B cell (primary cell): ENCODE data around the gene ENDOV.

Source experiments
- CTCF ChIP-seq: fragments of 200-600 bp; IDR thresholded peaks from one replicate; pipeline ENCODE4 v1.8.0; 2022; ENCODE audit warnings: antibody characterized with exemption, mild to moderate bottlenecking
- EZH2 ChIP-seq: IDR thresholded peaks from 2 replicates; pipeline ENCODE4 v1.6.1; 2012; ENCODE audit warnings: borderline replicate concordance, low read depth, mild to moderate bottlenecking, moderate library complexity, low read length; ENCODE audit not compliant: insufficient read depth, poor library complexity, severe bottlenecking

- TF ChIP-seq CTCF (no peak), EZH2 (no peak)
Measured at GRCh38 chr17:80473701-80474100, 58.7 kb downstream of the ENDOV start.
